Measurements from ENCODE around the gene SVOPL.

Gene SVOPL

DNA sequence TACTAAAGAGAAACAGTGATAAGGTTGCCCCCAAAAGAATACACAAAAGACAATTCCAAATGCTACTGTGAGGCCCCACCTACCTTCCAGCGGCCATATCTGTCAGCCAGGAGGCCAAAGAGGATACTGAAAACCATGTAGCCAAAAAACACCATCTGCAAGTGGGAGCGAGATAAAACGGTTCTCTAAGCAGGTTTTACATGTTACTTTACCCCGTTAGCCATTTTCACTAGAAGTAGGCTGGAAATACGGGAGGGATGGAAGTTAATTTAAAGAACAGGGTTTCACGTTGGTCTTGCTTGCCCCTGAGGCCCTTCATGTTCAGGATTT, 38.2 kb downstream of the SVOPL start:
- no peak overlapping the region for H3K4me3 ChIP-seq (ENCODE audit: low read depth, low read length)
- no peak for TF ChIP-seq CTCF (IDR thresholded peaks at IDR 0.05; ENCODE audit: insufficient read depth, low read depth, low read length, missing control alignments)
- no peak for DNase-seq (ENCODE audit: low read depth)

- no peak for TF ChIP-seq CTCF (IDR thresholded peaks at IDR 0.05; ENCODE audit: insufficient read depth, low read depth, low read length, missing control alignments)
- DNase-seq (ENCODE audit: low read depth) = no peak
- H3K4me3 ChIP-seq (ENCODE audit: low read depth, low read length) = no peak overlapping the region
Observed at GRCh38 chr7:138662076-138662990, 38.8 kb downstream of the SVOPL start.

- H3K4me3 ChIP-seq (ENCODE audit: low read depth, low read length) = no peak overlapping the region
- DNase-seq (ENCODE audit: low read depth) = no peak
- no peak for TF ChIP-seq CTCF (IDR thresholded peaks at IDR 0.05; ENCODE audit: insufficient read depth, low read depth, low read length, missing control alignments)
Observed at GRCh38 chr7:138661069-138661635, 40.0 kb downstream of the SVOPL start.

DNA sequence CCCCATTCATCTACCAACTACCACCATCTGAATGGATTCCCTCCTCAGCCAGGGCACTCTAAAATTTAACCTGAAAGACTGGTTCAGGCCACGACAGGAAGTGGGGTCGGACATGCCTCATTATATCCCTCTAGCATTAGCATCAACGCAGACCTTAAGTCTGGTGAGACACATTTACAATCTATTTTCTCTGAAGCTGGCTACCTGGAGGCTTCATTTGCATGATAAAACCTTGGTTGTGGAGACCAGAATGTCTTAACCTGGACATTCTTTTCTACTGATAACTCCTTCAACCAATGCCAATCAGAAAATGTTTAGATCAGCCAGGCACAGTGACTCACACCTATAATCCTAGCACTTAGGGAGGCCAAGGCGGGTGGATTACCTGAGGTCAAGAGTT, 42.3 kb downstream of the SVOPL start:
- TF ChIP-seq CTCF (IDR thresholded peaks at IDR 0.05; ENCODE audit: insufficient read depth, low read depth, low read length, missing control alignments) = no peak
- DNase-seq (ENCODE audit: low read depth) = no peak

GRCh38 chr7:138657854-138658386, 43.2 kb downstream of the SVOPL start:
- no peak for DNase-seq (ENCODE audit: low read depth)
- H3K4me3 ChIP-seq (ENCODE audit: low read depth, low read length) = no peak overlapping the region
- no peak for TF ChIP-seq CTCF (IDR thresholded peaks at IDR 0.05; ENCODE audit: insufficient read depth, low read depth, low read length, missing control alignments)

More for the DNA sequence above, 42.3 kb downstream of the SVOPL start:
- no peak overlapping the region for H3K4me3 ChIP-seq (ENCODE audit: low read depth, low read length)

DNA sequence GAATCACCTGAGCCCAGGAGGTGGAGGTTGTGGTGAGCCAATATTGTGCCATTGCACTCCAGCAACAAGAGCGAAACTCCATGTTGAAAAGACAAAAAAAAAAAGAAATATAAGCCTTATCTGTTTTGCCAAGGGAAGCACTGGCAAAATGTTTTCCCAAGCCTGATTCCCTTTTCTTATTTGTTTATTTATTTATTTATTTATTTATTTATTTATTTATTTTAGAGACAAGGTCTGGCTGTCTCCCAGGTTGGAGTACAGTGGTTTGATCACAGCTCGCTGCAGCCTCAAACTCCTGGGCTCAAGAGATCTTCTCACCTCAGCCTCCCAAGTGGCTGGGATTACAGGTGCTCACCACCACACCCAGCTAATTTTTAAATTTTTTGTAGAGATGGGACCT, 44.2 kb downstream of the SVOPL start:
- TF ChIP-seq CTCF (IDR thresholded peaks at IDR 0.05; ENCODE audit: insufficient read depth, low read depth, low read length, missing control alignments) = no peak
- DNase-seq (ENCODE audit: low read depth) = no peak
- H3K4me3 ChIP-seq (ENCODE audit: low read depth, low read length) = no peak overlapping the region

Measured in GM12865 (cell line).